Fibroblast of pulmonary artery (primary cell): Measurements from ENCODE around the gene OVOL2.

Experiments used
- DNase-seq: peaks from one replicate; pipeline ENCODE4 v3.0.0-alpha.2; 2010; ENCODE audit warnings: low read depth
- H3K4me3 ChIP-seq: replicated peaks from 2 replicates; pipeline ENCODE4 v1.5.1; 2011; ENCODE audit warnings: low read depth, mild to moderate bottlenecking, control low read depth, low read length, moderate library complexity
- CTCF ChIP-seq: IDR thresholded peaks from 2 replicates; pipeline ENCODE4 v1.5.1; 2011; ENCODE audit warnings: mild to moderate bottlenecking, control low read depth, low read length, inconsistent platforms; ENCODE audit errors: missing control alignments

OVOL2 gene

GRCh38 chr20:18072532-18072931, 14.8 kb upstream of the OVOL2 start:
- H3K4me3 ChIP-seq: no peak overlapping the region
- TF ChIP-seq CTCF: no peak
- DNase-seq: no peak

- no peak for DNase-seq
- no peak for TF ChIP-seq CTCF
- no peak overlapping the region for H3K4me3 ChIP-seq
Measured at GRCh38 chr20:18066421-18067333, 9.0 kb upstream of the OVOL2 start.

GRCh38 chr20:18063676-18064075, 6.0 kb upstream of the OVOL2 start:
- no peak for DNase-seq
- H3K4me3 ChIP-seq: no peak overlapping the region
- no peak for TF ChIP-seq CTCF

- TF ChIP-seq CTCF: no peak
- no peak for DNase-seq
- no peak overlapping the region for H3K4me3 ChIP-seq
Measured at GRCh38 chr20:18059603-18060002, 1.9 kb upstream of the OVOL2 start.

- H3K4me3 ChIP-seq: no peak overlapping the region
- no peak for TF ChIP-seq CTCF
- DNase-seq: no peak
Measured at GRCh38 chr20:18058661-18059467, 1.1 kb upstream of the OVOL2 start.

- H3K4me3 ChIP-seq: no peak overlapping the region
- TF ChIP-seq CTCF: no peak
Measured at GRCh38 chr20:18057994-18058349, 256 bp upstream of the OVOL2 start.

More at GRCh38 chr20:18057994-18058349, 256 bp upstream of the OVOL2 start:
- DNase-seq: no peak
